ENCODE results near the gene TGM3.

- TF ChIP-seq REST (IDR thresholded peaks at IDR 0.05; ENCODE audit: insufficient read depth in 1 of 2, low read depth in 2 of 2, low read length in 2 of 2) (no peak), POLR2AphosphoS5 (IDR thresholded peaks at IDR 0.05; ENCODE audit: low read depth, low read length) (no peak), FOXP2 (optimal IDR thresholded peaks at IDR 0.05; ENCODE audit: borderline replicate concordance, extremely low read depth, extremely low read length, insufficient read depth) (no peak)
These were observed 3.5 kb downstream of the TGM3 start for GRCh38 chr20:2299301-2299700.
